Psoas muscle (tissue), 8 donors: ENCODE measurements around the gene GCNT2. TPM values are rescaled to one million over a fixed set of nuclear protein-coding genes. Genes with fewer than 3 reads are reported as not detected.

Source experiments
- ATAC-seq, 4 donors: fragments of 200-7000 bp; cut with Tn5 transposase; one replicate each; pipeline ENCODE4 v1.9.1; 2020; ENCODE audit warnings: moderate library complexity in 3 of 4, mild to moderate bottlenecking in 2 of 4
- DNase-seq, 2 donors: peaks; one replicate each; pipeline ENCODE4 v3.0.0-alpha.2; 2020
- H3K27ac ChIP-seq: fragments of 200-600 bp; one replicate; pipeline ENCODE4 v1.8.0; 2022
- H3K27me3 ChIP-seq, 3 donors: fragments of 200-600 bp in 1 of 3; one replicate each; pipeline versions ENCODE4 v1.6.1 to v1.8.0; 2013 to 2022; ENCODE audit warnings: low read length in 2 of 3, mild to moderate bottlenecking in 2 of 3, moderate library complexity in 1 of 3; ENCODE audit not compliant: insufficient read depth in 3 of 3
- H3K36me3 ChIP-seq, 2 donors: fragments of 200-600 bp in 1 of 2; one replicate each; pipeline versions ENCODE4 v1.6.1 to v1.8.0; 2013 to 2022; ENCODE audit warnings: low read depth in 1 of 2, mild to moderate bottlenecking in 1 of 2, moderate library complexity in 1 of 2; ENCODE audit not compliant: insufficient read depth in 1 of 2
- H3K4me1 ChIP-seq: fragments of 200-600 bp; one replicate; pipeline ENCODE4 v1.8.0; 2022
- H3K4me3 ChIP-seq: fragments of 200-600 bp; one replicate; pipeline ENCODE4 v1.8.0; 2022; ENCODE audit warnings: mild to moderate bottlenecking
- H3K9me3 ChIP-seq: fragments of 200-600 bp; one replicate; pipeline ENCODE4 v1.8.0; 2022
- WGBS, 3 donors: extraction: QIAGEN DNeasy Blood & Tissue Kit; methylation state at CpG; one replicate each; pipeline versions ENCODE4 v1.1.6 to v1.1.7; 2013; 5-methylcytosine and 5-hydroxymethylcytosine counted together
- intact Hi-C, 2 donors: fragments of 100-400 bp; cut with DNase I; formaldehyde crosslinking; loops; one replicate each; pipeline versions ENCODE4 v1.11.0 to v1.14.2; 2022
- long read RNA-seq, 2 donors: library from polyadenylated mRNA; unstranded; transcript quantifications; one replicate each; pipeline ENCODE4 v2.0.0, GENCODE V29; 2021
- polyA plus RNA-seq, 3 donors: library from polyadenylated mRNA; stranded (reverse); fragments of 200-250 nt; gene quantifications; one replicate each; pipeline ENCODE4 v1.2.3, GENCODE V29; 2013
- total RNA-seq, 4 donors: library from RNA; stranded (reverse); fragmentation: NEBNext Ultra II Directional in 2 of 4; extraction: Animal tissue kit (Norgen Biotek cat#: 25700) in 2 of 4; gene quantifications; one replicate each; pipeline versions ENCODE4 v1.2.1 to v1.2.4, GENCODE V29; 2021 to 2023
- TF ChIP-seq, protein P1 (sequence below): fragments of 200-600 bp; IDR thresholded peaks from one replicate; pipeline ENCODE4 v1.8.0; 2022; ENCODE audit warnings: antibody characterized with exemption
- donor health status: healthy with polysubstance abuse.
- donor health status: DM: no; HTN: no; CAD: no; lungs with moderate emphysema.
- donor health status: Bipolar disorder and iron deficiency.
- donor health status: healthy.
- donor health status: DM: yes; HTN: yes; CAD: no.
- donor health status: DM: no; HTN: no; CAD: no.
- donor health status: DM: no; HTN: no; CAD: no.
- donor health status: DM: yes; HTN: yes; CAD: no.

Gene GCNT2
- total RNA-seq (10 to 100 TPM; 10.1 to 23.1 (median 12.8) TPM), polyA plus RNA-seq (1 to 10 TPM in 2 of 3 donors, under 1 TPM in 1; 0.27 to 4.5 (median 1.1) TPM)
- long read RNA-seq, donor 1, full-length matches to known transcripts = 7 of 11 reads
- long read RNA-seq, donor 1, partial matches to known transcripts = 0 of 11 reads
- long read RNA-seq, donor 1, other reads (novel, unspliced or antisense) = 4 of 11 reads
- long read RNA-seq, donor 2, full-length matches to known transcripts = 8 of 13 reads
- long read RNA-seq, donor 2, partial matches to known transcripts = 1 of 13 reads
- long read RNA-seq, donor 2, other reads (novel, unspliced or antisense) = 4 of 13 reads

DNA sequence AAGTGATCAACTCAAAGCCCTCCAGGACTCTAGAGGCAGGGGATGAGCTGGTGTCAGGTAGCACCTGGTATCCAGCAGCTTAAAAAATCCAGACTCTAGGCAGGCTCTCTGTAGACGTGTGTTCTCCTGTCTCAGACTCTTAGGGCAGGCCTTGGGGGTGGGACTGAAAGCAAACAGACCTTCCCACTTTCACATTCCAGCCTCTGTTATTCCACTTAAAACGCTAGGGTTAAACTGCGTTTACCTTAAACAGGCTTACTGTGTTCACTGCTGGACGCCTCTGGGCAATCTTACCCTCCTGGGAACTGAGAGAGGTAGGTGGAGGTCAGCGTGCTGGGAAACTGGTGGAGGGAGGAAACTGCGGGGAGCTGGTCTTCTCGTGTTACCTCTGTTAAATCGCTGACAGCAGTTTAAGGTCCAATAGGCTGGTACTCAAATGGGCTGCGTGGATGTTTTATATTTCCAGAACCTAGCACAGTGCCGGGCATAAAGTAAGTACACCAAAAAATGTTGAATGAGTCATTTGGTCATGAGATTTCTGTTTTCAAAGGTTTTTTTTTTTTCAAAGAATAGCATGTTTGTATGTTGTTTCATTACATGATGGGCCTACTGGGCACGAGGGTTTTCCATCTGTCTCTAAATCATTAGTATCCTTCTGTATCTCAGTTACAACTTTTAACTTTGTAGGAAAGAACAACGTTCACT, at the start of gene GCNT2:
TSS of gene GCNT2 (plus strand) at position 248 of the 705 bp plus-strand sequence. CDS start 7,561 bp downstream, outside the sequence.
- no peaks in the 10 kb centered on the region for H3K36me3 ChIP-seq
- H3K27ac ChIP-seq = peak within 1 kb of the TSS; percentile 71
- TF ChIP-seq, protein P1, sequence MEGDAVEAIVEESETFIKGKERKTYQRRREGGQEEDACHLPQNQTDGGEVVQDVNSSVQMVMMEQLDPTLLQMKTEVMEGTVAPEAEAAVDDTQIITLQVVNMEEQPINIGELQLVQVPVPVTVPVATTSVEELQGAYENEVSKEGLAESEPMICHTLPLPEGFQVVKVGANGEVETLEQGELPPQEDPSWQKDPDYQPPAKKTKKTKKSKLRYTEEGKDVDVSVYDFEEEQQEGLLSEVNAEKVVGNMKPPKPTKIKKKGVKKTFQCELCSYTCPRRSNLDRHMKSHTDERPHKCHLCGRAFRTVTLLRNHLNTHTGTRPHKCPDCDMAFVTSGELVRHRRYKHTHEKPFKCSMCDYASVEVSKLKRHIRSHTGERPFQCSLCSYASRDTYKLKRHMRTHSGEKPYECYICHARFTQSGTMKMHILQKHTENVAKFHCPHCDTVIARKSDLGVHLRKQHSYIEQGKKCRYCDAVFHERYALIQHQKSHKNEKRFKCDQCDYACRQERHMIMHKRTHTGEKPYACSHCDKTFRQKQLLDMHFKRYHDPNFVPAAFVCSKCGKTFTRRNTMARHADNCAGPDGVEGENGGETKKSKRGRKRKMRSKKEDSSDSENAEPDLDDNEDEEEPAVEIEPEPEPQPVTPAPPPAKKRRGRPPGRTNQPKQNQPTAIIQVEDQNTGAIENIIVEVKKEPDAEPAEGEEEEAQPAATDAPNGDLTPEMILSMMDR = no peak
- ATAC-seq (peak; percentile 74 to 83 (median 78)), DNase-seq (no peak)
- 10 to 14% (median 12%) methylated on average over 12 of the region's 12 CpGs for WGBS, 3 donors
- intact Hi-C loops = no loop called here
- H3K27me3 ChIP-seq = no peaks in the 10 kb centered on the region
- H3K9me3 ChIP-seq = no peaks in the 10 kb centered on the region
- peak within 1 kb of the TSS; percentile 45 for H3K4me3 ChIP-seq
- H3K4me1 ChIP-seq = no peaks in the 10 kb centered on the region

DNA sequence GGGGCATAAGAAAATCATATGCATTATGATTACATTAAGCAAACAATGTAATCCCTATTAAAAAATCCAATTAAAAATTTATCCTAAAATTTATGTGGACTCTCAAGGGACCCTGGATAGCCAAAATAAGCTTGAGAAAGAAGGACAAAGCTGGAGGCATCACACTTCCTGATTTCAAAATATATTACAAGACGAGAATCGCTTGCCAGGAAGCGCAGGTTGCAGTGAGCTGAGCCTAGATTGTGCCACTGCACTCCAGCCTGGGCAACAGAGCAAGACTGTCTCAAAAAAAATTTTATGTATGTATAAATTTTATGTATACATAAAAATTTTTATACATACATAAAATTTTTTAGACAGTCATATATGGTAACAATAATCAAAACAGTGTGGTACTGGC, 48.5 kb upstream of the GCNT2 start:
- 72 to 76% (median 73%) methylated on average over 3 of the region's 3 CpGs for WGBS, 3 donors
- DNase-seq (no peak), ATAC-seq (no peak)
- H3K36me3 ChIP-seq = no peaks in the 10 kb centered on the region
- no peaks in the 10 kb centered on the region for H3K9me3 ChIP-seq
- no peak overlapping the region for H3K4me3 ChIP-seq
- peaks cover 0 to 3% (median 0%) of the 10 kb centered on the region in 3 donors for H3K27me3 ChIP-seq
- intact Hi-C loops = no loop called here
- no peaks in the 10 kb centered on the region for H3K4me1 ChIP-seq
- TF ChIP-seq, protein P1 = no peak
- H3K27ac ChIP-seq = no peak overlapping the region

DNA sequence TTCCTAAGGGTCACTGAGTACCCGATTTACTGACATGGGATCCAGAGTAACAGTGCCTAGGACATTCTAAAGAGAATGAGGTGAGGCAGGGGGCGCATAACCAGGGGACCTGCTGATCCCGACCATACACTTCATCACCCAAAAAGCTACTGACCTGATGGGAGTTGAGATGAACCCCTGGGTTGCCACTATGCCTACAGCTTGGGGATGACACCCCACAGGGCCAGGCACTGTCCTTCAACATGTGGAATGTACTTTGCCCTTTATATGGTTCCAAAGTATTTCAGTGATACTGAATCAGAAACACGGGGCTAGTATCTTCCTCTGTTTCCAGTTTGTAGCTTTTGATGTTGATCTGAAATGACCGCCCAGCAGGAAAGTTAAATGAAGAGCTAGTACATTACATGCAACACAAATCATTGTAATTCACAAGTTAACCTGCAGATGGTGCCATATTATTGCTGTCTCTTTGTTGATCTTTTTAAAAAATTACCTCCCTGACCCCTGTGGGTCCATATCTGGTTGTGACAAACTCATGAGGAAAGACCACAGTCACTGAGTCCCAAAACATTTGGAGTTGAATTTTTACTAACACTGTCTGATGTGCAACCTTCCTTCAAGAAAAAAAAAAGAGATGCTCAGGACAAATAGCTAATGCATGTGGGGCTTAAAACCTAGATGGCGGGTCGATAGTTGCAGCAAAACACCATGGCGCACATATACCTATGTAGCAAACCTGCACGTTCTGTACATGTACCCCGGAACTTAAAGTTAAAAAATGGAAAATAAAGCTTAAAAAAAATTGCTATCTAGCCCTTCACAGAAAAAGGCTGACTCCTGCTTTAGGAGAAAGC, 42.7 kb upstream of the GCNT2 start:
- Histone ChIP-seq H3K4me3 (no peak overlapping the region), H3K27ac (no peak overlapping the region), H3K27me3 (peaks cover 0 to 3% (median 0%) of the 10 kb centered on the region in 3 donors), H3K36me3 (no peaks in the 10 kb centered on the region), H3K9me3 (no peaks in the 10 kb centered on the region), H3K4me1 (no peaks in the 10 kb centered on the region)
- no peak for ATAC-seq
- DNase-seq = no peak
- WGBS, 3 donors = 51 to 57% (median 54%) methylated on average over 10 of the region's 10 CpGs
- intact Hi-C loops = loop anchor here in 1 of 2 donors (5.0 kb wide), 1 partner anchor 324 kb away; no protein-coding TSS in a partner anchor
- TF ChIP-seq, protein P1 = peak; percentile 51

DNA sequence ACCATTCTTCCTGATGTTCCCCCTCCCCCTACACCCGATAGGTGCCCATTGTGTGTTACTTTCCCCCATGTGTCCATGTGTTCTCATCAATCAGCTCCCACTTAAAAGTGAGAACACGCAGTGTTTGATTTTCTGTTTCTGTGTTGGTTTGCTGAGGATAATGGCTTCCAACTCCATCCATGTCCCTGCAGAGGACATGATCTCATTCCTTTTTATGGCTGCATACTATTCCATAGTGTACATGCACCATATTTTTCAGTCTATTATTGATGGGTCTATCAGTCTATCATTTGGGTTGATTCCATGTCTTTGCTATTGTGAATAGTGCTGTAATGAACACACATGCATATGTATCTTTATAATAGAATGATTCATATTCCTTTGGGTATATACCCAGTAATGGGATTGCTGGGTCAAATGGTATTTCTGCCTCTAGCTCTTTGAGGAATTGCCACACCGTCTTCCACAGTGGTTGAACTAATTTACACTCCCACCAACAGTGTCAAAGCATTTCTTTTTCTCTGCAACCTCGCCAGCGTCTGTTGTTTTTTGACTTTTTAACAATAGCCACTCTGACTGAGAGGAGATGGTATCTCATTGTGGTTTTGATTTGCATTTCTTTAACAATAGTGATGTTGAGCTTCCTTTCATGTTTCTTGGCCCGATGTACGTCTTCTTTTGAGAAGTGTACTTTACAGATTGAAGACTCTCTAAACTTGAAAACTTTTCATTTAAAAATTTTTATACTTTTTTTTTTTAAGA, 41.0 kb upstream of the GCNT2 start:
- 77 to 82% (median 80%) methylated on average over 7 of the region's 7 CpGs for WGBS, 3 donors
- no peaks in the 10 kb centered on the region for H3K4me1 ChIP-seq
- no peak for DNase-seq
- H3K27me3 ChIP-seq = peaks cover 0 to 3% (median 0%) of the 10 kb centered on the region in 3 donors
- no peak overlapping the region for H3K4me3 ChIP-seq
- TF ChIP-seq, protein P1 = no peak
- no peak overlapping the region for H3K27ac ChIP-seq
- no peaks in the 10 kb centered on the region for H3K9me3 ChIP-seq
- ATAC-seq = no peak
- intact Hi-C loops = loop anchor here in 1 of 2 donors (5.0 kb wide), 1 partner anchor 322 kb away; no protein-coding TSS in a partner anchor
- no peaks in the 10 kb centered on the region for H3K36me3 ChIP-seq
